SHP77 (cell line): ENCODE measurements around the gene GAB2.
"Not testable (repeated sequence)": the region's sequence is repeated elsewhere in the genome, so short reads cannot be mapped to it uniquely, and the experiment has no call there.

ENCODE experiments used
- DNase-seq, 2 experiments: peaks; one replicate each; lab custom pipeline; 2025; lab: John Stamatoyannopoulos, UW

GAB2 gene, protein sequence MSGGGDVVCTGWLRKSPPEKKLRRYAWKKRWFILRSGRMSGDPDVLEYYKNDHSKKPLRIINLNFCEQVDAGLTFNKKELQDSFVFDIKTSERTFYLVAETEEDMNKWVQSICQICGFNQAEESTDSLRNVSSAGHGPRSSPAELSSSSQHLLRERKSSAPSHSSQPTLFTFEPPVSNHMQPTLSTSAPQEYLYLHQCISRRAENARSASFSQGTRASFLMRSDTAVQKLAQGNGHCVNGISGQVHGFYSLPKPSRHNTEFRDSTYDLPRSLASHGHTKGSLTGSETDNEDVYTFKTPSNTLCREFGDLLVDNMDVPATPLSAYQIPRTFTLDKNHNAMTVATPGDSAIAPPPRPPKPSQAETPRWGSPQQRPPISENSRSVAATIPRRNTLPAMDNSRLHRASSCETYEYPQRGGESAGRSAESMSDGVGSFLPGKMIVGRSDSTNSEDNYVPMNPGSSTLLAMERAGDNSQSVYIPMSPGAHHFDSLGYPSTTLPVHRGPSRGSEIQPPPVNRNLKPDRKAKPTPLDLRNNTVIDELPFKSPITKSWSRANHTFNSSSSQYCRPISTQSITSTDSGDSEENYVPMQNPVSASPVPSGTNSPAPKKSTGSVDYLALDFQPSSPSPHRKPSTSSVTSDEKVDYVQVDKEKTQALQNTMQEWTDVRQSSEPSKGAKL

DNA sequence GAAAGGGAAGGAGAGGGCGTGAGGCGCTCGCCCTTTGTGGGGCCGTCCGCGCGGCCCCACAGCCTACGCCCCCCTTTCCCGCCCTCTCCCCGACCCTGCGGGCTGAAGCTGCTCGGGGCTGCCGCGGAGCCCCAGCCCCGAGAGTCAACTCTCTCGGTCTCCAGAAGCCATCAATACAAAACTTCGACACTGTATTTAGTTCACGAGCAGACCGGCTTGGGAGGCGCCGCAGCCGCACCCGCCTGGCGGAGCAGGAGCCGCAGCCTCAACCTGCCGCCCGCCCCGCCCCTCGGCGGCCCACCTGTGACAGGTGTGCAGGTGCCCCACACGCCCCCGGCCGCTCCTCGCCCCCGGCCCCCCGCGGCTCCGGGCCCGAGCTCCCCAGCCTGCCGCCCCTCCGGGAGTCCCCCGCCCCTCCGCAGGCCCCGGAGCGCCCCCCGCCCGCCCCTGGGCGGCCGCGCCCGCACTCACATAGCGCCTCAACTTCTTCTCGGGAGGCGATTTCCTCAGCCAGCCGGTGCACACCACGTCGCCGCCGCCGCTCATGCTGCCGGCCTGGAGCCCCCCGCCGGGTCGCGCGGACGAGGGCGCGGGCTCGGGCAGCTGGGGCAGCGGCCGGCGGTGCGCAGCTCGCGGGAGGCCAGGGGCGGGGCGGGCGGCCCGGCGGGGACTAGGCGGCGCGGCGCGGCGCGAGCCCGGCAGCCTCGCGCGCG lies at the start of gene GAB2:
Gene GAB2 (minus strand): TSS at position 646 of the 713 bp plus-strand sequence. CDS start 100 bp downstream, at position 546.
- DNase-seq, result no peak

DNA sequence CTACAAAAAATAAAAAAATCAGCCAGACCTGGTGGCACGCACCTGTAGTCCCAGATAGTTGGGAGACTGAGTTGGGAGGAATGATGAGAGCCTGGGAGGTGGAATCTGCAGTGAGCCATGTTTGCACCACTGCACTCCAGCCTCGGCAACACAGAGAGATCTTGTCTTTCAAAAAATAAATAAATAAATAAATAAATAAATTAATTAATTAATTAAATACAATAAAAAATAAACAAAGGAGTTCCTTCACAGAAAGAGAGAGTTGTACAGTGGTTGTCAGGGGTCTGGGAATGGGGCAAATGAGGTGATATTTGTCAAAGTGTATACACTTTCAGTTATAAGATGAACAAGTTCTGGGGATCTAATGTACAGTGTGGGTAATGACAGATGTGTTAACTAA lies 49.8 kb upstream of the GAB2 start:
- no peak for DNase-seq

DNA sequence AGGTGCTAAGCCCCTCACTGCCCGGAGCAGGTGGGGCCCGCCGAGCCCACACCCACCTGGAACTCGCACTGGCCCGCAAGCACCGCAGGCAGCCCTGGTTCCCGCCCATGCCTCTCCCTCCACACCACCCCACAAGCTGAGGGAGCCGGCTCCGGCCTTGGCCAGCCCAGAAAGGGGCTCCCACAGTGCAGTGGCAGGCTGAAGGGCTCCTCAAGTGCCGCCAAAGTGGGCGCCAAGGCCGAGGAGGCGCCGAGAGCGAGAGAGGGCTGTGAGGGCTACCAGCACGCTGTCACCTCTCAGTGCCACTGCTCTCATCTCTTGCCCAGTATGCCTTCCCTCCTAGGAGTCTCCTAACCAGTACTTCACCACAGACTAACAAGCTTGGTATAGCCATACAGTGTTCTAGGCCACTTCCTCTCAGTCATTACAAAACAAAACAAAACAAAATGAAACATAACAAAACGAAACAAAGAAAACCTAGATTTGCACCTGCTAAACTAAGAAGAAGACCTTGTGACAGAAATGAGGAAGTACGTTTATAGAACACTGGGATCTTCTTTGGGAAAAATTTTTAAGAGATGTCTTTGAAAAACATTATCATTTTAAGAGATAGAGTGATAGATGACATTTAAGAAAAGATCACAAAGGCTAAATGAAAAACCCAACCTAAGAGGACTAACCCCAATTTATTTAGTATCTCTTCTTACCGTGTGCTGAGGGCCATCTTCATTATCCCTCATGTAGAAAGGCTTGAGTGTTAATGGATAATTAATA lies 47.7 kb upstream of the GAB2 start:
- DNase-seq, result no peak

DNA sequence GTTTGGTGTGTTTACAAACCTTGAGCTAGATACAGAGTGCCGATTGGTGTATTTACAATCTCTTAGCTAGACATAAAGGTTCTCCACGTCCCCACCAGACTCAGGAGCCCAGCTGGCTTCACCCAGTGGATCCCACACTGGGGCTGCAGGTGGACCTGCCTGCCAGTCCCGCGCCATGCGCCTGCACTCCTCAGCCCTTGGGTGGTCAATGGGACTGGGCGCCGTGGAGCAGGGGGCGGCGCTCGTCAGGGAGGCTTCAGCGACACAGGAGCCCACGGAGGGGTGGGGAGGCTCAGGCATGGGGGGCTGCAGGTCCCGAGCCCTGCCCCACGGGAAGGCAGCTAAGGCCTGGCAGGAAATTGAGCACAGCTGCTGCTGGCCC lies 47.2 kb upstream of the GAB2 start:
- DNase-seq, result not testable (repeated sequence)

DNA sequence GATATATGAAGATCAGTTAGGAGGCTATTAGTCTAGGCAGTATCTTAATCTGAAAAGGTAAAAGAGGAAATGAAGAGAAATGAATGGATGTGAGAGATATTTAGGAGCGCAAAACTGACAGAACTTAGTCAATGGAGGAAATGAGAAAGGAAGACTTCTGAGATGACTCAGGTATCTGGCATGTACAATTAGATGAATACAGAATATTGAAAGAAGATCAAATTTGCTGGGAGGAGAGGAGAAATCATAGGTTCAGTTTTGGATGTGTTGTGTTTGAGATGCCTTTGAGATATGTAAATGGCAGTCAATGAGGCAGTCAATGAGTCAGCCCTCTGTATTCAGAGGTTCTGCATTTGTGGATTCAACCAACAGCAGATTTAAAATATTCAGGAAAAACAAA lies 42.9 kb upstream of the GAB2 start:
- no peak for DNase-seq

DNA sequence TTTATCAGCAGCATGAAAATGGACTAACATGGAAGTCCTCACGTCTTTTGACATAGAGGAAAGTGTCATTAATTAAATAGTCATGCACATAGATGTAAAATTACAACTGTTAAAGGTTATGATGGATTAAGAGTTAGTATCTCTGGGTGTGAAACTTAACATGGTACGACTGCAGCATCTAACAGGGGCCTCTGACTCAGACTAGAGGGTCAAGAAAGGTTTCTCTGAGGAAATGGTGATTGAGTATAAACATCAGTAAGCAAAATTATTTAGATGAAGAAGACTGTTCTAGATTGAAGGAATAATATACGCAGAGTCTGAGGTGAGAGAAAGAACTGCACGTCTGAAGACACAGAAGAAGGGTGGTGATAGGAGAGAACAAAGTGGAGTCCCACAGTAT lies 42.1 kb upstream of the GAB2 start:
- DNase-seq, result no peak

DNA sequence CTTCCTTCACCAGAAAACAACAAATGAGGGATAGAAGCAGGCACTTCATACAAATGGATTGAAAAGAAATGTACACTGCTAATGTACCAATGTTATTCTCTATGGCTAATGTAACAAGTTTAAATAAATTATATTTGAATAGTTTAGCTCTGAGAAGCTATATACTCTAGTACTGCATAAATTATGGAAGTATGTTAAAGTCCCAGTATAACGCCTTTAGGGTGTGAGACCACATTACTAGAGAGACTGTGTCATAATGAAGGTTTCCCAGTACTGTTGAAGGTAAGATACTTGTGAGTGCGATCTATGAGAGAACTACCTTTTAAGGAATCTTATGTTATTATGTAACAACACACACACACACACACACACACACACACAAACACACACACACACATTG lies 39.8 kb upstream of the GAB2 start:
- no peak for DNase-seq

DNA sequence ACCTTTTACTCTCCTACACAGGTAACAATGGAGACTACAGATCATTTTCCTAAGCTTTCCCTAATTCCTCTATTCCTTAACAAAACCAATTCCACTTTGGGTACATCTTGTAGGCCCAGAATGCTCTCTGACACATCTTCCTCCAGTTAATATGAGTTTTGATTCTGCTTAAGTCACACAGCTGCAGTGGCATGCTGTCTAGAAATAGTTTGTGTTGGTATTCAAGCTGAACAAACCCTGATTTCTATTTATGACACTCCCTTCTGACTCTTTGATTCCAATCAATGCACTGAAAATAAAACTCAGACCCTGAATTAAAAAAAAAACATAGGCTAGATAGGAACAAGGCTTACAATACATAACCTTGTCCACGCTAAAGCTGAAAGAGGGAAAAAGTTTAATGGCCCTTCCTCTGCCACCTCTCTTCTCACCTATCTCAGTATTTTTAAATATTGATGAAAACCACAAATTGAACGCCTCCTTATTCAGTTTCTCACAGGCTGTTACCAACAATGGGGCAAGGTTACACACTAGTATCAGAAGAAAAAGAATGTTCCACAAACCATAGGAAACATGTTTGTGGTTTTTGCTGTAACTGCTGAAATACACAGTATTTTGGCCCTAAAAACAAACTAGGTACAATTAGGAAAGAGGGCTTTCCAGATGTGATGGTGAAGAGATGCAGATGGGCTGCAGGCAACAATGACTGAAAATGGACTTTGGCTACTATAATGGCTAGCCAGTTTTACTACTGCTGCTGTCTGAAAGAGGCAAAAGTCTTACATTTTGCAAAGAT lies 35.7 kb upstream of the GAB2 start:
- no peak for DNase-seq

DNA sequence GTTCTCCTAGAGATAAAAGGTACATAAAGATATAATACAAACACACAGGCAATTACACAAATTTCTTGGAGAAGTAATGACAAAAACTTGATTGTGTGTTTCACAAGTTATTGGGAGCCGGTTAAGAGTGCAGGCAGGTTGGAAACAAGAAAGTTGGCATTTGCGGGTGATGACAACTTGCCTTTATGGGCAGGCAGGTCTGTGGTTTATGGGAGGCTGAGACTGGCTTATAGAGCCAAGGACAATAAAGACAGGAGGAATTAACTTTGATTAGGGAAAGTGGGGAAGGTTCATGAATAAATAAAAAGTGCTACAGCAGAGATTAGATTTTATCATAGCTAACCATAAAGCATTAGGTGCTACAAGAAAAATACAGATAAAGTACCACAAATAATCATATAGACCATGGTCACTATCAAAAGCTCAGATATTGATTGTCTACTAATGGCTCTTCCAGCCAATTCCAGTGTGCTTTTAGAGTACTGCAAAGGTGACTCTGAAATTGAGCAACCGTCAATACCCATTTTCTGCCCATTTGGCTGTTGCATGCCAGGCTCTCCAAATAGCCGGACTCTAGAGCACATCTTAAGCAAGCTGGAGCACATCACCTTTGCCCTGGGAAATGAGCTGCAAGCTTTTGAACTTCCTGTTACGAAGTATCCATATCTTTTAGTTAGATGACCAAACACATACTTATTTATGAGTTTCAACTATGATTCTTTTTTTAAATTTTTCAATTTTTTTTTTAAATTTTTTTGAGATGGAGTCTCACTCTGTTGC lies 33.9 kb upstream of the GAB2 start:
- no peak for DNase-seq

DNA sequence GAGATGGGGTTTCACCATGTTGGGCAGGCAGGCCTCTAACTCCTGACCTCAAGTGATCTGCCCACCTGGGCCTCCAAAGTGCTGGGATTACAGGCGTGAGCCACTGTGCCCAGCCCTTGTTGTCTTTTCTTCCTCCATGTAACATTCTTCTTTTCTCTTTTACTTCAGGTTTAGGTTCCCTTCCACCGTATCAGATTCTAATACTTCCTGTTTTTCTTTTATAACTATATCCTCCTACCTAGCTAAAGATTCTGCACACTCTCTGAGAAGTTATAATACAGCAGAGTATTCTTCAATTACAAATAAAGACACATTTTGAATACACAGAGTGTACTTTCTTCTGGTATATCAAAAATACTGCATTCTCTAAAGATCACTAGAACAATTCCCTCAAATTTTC lies 33.2 kb upstream of the GAB2 start:
- no peak for DNase-seq

DNA sequence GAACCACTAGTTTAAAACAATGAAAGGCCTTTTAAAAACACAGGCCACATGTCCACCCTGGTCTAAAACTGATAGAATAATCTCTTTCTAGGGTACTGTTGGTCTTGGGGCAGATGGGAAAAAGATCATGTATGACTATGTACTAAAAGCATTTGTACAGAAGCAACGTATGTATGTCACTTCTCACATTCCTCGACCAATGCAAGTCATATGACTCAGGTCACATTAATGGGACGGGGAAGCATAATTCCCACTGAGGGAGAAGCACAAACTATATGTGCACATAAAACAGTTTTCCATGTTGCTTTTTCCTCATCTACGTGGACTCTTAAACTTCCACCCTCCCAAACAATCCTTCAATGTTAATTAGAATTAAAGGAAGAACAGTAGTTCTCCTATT lies 32.2 kb upstream of the GAB2 start:
- DNase-seq, result no peak

DNA sequence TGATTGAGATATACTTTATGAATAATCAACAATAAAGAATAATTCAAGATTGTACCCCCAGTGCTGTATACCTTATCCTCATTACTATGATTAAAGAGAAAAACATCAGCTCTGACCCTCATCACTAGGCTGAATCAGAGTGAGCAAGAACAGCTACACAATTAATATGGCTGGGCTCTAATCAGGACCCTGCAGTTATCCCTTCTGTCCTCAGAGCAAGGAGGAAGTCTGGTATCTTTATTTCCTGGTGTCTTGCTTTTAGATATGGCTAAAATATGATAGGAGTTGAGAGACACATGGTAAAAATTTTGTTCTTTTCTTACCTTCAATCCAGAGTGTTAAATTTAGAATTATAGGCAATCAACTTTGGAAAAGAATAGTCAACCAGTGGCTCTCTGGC lies 28.6 kb upstream of the GAB2 start:
- no peak for DNase-seq

DNA sequence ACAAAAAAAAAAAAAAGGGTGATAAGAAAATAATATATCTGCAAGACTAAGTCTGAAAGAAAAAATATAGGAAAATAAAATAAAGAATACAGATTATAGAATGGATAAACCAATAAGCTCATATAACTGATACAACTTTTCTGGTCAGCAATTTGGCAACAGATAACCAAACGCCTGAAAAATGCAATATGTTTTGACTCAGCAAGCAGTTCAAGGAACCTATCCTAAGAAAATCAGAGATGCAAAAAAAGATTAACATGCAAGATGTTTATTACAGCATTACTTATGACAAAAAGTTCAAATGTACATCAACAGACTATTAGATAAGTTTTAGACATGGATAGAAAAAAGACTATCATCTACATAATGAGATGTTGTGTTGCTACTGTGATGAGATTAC lies 27.1 kb upstream of the GAB2 start:
- no peak for DNase-seq

DNA sequence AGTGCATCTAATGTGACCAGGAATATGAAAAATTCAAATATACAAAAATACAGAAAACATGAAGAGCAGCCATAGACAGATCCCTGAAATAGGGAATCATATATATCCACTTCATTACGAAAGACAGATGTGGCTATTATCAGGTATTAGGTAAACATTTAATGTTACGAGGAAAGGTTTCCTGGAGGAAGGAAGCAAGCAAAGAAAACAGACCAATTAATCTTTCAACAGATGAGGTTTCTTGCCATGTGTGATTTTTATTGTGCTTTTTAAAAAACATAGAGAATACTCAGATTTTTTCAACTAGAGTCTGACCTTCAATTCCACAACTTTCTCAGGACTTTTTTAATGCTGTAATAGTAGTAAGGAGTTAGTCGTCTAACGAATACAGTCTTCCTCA lies 24.3 kb upstream of the GAB2 start:
- no peak for DNase-seq

DNA sequence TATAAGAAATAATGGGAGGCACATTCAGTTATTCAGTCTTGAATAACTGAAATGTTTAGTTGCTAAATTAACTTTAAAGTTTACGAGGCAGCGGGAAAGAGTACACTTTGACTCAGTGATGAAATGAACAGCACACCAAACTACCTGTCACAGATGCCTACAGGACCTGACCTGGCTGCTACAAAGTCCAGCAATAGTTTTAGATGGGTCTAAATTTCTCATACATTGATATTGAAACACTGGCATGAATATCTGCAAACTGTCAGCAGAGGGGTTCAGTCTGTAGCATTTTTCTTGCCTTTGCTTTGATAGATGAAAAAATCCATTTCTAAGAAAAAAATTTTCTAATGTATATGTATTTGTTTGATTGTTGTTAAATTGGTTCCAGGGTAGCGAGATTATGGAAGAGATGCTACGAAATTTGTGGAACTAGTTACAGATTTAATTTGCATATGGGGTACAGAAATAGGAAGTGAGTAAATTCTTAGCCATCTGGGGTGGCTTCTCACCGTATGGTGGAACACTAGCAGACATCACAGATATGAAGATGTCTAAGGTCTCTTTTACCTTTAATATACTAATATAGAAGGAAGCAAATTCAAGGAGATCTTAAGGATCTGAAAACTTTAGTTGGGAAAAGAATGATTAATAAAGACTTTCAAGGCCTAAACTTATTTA lies 20.8 kb upstream of the GAB2 start:
- DNase-seq, result no peak

DNA sequence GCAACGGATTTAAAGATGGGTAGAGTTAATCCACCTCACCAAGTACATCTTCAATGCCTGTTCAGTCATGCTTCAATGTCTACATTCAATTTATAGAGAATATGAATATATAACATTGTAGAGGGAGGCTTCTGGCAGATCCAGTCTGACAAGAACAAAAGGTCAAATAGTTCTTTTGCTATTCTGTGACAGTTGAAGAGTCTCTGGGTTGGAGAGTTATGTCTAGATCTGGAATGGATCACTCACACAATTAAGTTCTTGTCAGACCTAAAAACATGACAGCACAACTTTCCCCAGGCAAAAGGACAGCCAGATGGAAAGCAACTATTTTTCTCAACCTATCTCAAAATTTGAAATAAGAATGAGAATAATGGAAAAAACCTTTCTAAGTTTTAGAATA lies 15.3 kb upstream of the GAB2 start:
- no peak for DNase-seq

DNA sequence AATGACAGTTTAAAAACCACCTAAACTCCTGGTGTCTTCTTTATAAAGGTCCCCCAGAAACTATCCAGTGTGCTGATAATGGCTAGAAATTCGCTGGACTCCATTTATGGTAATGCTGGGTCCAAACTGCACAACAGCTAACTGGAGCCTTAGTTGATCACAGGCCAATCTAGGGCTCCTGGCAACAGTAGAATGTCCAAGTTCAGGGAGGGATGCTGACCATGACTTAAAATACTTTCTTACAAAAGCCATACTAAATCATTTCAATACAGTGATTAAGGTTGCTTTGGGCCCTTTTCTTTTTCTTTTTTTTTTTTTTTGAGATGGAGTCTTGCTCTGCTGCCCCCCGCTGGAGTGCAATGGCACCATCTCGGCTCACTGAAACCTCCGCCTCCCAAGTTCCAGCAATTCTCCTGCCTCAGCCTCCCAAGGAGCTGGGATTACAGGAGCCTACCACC lies 14.5 kb upstream of the GAB2 start:
- DNase-seq, result peak in 1 of 2 experiments; percentile 3

DNA sequence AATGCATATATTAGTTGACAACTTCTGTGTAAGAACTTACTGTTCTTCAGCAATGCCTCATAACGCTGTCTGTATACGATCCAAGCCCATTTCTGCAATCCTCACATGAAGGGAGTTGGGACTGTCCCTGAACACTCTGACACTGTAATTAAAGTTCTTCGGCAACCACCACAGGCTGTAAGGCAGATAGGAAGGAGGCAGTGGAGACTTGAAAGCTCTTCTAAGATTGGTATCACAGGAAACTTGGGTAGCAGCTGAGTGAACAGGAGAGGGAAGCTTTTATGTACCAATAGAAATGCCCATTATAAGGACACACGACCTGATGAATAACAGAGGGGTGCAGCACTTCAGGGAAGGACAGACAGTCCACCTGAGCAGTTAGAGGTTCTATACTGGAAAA lies 12.0 kb upstream of the GAB2 start:
- DNase-seq, result no peak

DNA sequence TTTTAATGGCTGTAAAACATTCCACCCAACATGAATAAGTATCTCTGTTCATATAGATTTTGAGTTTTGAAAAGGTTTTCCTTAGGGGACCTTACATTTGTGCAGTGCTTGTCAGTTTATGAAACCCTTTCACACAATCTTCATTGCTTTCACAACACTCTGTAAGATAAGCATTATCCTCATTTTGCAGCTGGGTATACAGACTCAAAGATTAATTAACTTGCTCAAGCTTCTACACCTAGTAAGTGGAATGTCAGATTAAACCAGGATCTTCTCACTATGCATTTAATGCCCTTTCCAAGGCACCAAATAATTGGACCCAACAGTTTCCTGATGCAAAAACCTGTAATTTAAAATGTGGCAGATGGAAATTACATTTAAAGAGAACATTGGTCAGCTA lies 11.6 kb upstream of the GAB2 start:
- DNase-seq, result no peak

DNA sequence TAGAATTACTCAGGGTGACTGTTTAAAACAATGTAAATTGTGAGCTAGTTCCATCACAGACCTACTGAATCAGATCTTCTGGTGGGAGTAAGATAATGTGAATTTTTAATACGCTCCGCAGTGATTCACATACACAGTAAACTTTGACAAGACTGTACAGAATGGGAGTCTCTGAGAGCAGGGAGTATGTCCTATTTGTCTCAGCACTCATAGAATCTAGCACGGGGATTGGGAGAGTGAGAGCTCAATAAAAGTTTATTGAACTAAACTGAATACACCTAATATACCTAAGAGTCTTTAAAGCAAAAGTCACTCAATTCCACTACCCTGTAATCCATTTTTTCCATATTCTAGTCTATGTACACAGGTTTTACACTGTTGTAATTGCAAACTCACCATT lies 11.2 kb upstream of the GAB2 start:
- no peak for DNase-seq
